Transverse colon (tissue), 4 donors: ENCODE data around the gene CTNNBL1.

Experiments
- POLR2A ChIP-seq: fragments of 450-650 bp; IDR thresholded peaks from one replicate; pipeline ENCODE4 v1.6.1; 2016; ENCODE audit warnings: antibody characterized with exemption, mild to moderate bottlenecking, moderate library complexity
- POLR2AphosphoS5 ChIP-seq, 3 donors: sonication (generic); formaldehyde crosslinking; IDR thresholded peaks; one replicate each; pipeline ENCODE4 v1.6.1; 2016; ENCODE audit warnings: antibody characterized with exemption in 3 of 3
- TF ChIP-seq, protein P1 (sequence below), 5 experiments: fragments of 200-600 bp in 3 of 5; fragments of 450-650 bp in 2 of 5; sonication (generic) in 3 of 5; IDR thresholded peaks; 1 replicate in 2 of 5; 2 replicates in 3 of 5; pipeline ENCODE4 v1.5.1; 2016 to 2017; ENCODE audit warnings: antibody characterized with exemption in 5 of 5, inconsistent platforms in 3 of 5, mild to moderate bottlenecking in 2 of 5, moderate library complexity in 1 of 5

DNA sequence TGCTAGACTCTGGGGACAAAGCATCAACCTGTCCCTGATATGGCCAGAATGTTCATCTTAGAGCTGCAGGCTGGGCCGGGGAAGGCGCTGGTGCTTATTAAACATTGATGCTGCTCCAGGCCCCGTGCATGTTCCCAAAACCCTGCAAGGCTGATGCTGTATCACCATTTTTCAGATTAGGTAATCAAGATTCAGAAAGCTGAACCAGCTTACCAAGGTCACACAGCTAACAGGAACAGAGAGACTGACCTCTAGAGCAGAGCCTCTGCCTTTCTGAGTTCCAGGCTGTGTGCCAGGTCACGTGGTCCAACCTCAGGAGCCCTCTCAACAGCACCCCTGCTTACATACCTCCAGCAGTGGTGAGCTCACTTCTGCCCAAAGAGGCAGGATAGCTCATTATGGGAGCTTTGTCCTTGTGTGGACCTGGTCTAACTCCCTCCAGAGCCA, 193.0 kb downstream of the CTNNBL1 start:
- TF ChIP-seq, protein P1, sequence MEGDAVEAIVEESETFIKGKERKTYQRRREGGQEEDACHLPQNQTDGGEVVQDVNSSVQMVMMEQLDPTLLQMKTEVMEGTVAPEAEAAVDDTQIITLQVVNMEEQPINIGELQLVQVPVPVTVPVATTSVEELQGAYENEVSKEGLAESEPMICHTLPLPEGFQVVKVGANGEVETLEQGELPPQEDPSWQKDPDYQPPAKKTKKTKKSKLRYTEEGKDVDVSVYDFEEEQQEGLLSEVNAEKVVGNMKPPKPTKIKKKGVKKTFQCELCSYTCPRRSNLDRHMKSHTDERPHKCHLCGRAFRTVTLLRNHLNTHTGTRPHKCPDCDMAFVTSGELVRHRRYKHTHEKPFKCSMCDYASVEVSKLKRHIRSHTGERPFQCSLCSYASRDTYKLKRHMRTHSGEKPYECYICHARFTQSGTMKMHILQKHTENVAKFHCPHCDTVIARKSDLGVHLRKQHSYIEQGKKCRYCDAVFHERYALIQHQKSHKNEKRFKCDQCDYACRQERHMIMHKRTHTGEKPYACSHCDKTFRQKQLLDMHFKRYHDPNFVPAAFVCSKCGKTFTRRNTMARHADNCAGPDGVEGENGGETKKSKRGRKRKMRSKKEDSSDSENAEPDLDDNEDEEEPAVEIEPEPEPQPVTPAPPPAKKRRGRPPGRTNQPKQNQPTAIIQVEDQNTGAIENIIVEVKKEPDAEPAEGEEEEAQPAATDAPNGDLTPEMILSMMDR (IDR thresholded peaks at IDR 0.05), result no peak
- TF ChIP-seq POLR2A, result no peak
- no peak for TF ChIP-seq POLR2AphosphoS5 (IDR thresholded peaks at IDR 0.05)
